Ovary (tissue), 9 donors: ENCODE results near the gene LCE3C. TPM values are rescaled to one million over a fixed set of nuclear protein-coding genes. Genes with fewer than 3 reads are reported as not detected.

Experiments used
- DNase-seq, 5 donors: peaks; one replicate each; pipeline ENCODE4 v3.0.0-alpha.2; 2019 to 2020
- H3K27ac ChIP-seq, 2 donors: fragments of 200-600 bp; one replicate each; pipeline versions ENCODE4 v1.5.1 to v1.8.0; 2019 to 2022
- H3K27me3 ChIP-seq: fragments of 200-600 bp; one replicate; pipeline ENCODE4 v1.8.0; 2022
- H3K36me3 ChIP-seq: fragments of 200-600 bp; sonication (generic); one replicate; pipeline ENCODE4 v1.5.1; 2019
- H3K4me1 ChIP-seq: one replicate; pipeline ENCODE4 v1.8.1; 2013; ENCODE audit warnings: mild to moderate bottlenecking, moderate library complexity; ENCODE audit not compliant: insufficient read depth
- H3K4me3 ChIP-seq: fragments of 200-600 bp; sonication (generic); one replicate; pipeline ENCODE4 v1.5.1; 2017
- H3K9me3 ChIP-seq, 2 donors: fragments of 200-600 bp in 1 of 2; sonication (generic) in 1 of 2; one replicate each; pipeline versions ENCODE4 v1.5.1 to v1.8.1; 2013 to 2019; ENCODE audit warnings: mild to moderate bottlenecking in 1 of 2, moderate library complexity in 1 of 2
- CTCF ChIP-seq, 3 donors: fragments of 450-650 bp in 2 of 3; fragments of 200-600 bp in 1 of 3; IDR thresholded peaks; one replicate each; pipeline versions ENCODE4 v1.5.1 to v1.8.0; 2016 to 2022; ENCODE audit warnings: antibody characterized with exemption in 3 of 3, mild to moderate bottlenecking in 1 of 3
- EP300 ChIP-seq: sonication (generic); formaldehyde crosslinking; IDR thresholded peaks from one replicate; pipeline ENCODE4 v1.6.1; 2017; ENCODE audit warnings: antibody characterized with exemption
- POLR2A ChIP-seq: fragments of 450-650 bp; IDR thresholded peaks from one replicate; pipeline ENCODE4 v1.6.1; 2017; ENCODE audit warnings: antibody characterized with exemption, mild to moderate bottlenecking, moderate library complexity
- WGBS, 3 donors: extraction: QIAGEN DNeasy Blood & Tissue Kit in 1 of 3; methylation state at CpG; one replicate each; pipeline versions ENCODE4 v1.1.5 to v1.1.7; 2013 to 2017; 5-methylcytosine and 5-hydroxymethylcytosine counted together
- intact Hi-C, 4 donors: fragments of 100-400 bp; cut with DNase I; formaldehyde crosslinking; loops; one replicate each; pipeline versions ENCODE4 v1.11.0 to v1.15.1; 2022 to 2023
- polyA plus RNA-seq, 2 donors: library from polyadenylated mRNA; stranded (reverse); fragments of 200-250 nt in 1 of 2; fragments of 350-450 nt in 1 of 2; fragmentation: Illumina TruSeq in 1 of 2; extraction: RNeasy Lipid Tissue Mini Kit (QIAGEN cat#74804) in 1 of 2; gene quantifications; one replicate each; pipeline ENCODE4 v1.2.3, GENCODE V29; 2013 to 2014
- total RNA-seq, 7 donors: library from RNA; depleted of rRNA in 2 of 7; stranded (reverse); fragments of >200 nt in 2 of 7; fragmentation: NEBNext Ultra II Directional in 3 of 7; extraction: Animal tissue kit (Norgen Biotek cat#: 25700) in 3 of 7; gene quantifications; one replicate each; pipeline versions ENCODE4 v1.1.0 to v1.2.4, GENCODE V29; 2016 to 2023
- donor health status: DM: no; HTN: no; CAD: no; lungs with moderate emphysema.
- donor health status: DM: no; HTN: no; CAD: no.
- donor health status: Bipolar disorder and iron deficiency.
- donor health status: DM: yes; HTN: yes; CAD: no.
- donor health status: DM: no; HTN: no; CAD: no.
- donor health status: DM: yes; HTN: yes; CAD: no.

LCE3C gene
- total and polyA plus RNA-seq, 9 donors, result not detected

GRCh38 chr1:152613511-152613910 is 13.5 kb downstream of the LCE3C start, which contains the start of gene LCE3B:
Gene LCE3B (plus strand): TSS chr1:152613811. CDS start chr1:152613811, 0 bp downstream.
- Histone ChIP-seq H3K4me1 (no peaks in the 10 kb centered on the region), H3K9me3 (no peaks in the 10 kb centered on the region), H3K36me3 (no peaks in the 10 kb centered on the region), H3K4me3 (no peak within 1 kb of the TSS), H3K27ac (no peak within 1 kb of the TSS), H3K27me3 (no peaks in the 10 kb centered on the region)
- WGBS, 3 donors, result 82% methylated on average over 1 of the region's 1 CpG; no CpG with 5 or more reads in 2 of the 3 donors
- TF ChIP-seq POLR2A (no peak), EP300 (no peak), CTCF (IDR thresholded peaks at IDR 0.05) (no peak)
- intact Hi-C loops, result no loop called here
- DNase-seq, result no peak

- no peak for DNase-seq
- no peak overlapping the region for H3K4me3 ChIP-seq
- H3K4me1 ChIP-seq, result peaks cover 12% of the 10 kb centered on the region
- H3K27ac ChIP-seq, result peak overlapping the region in 1 of 2 donors; percentile 61
- no peaks in the 10 kb centered on the region for H3K9me3 ChIP-seq
- no peaks in the 10 kb centered on the region for H3K27me3 ChIP-seq
- H3K36me3 ChIP-seq, result no peaks in the 10 kb centered on the region
- intact Hi-C loops, result no loop called here
- no peak for TF ChIP-seq POLR2A
- no peak for TF ChIP-seq EP300
- no peak for TF ChIP-seq CTCF (IDR thresholded peaks at IDR 0.05)
- WGBS, 3 donors, result 33 to 76% (median 55%) methylated on average over 3 of the region's 3 CpGs
These were observed 22.0 kb downstream of the LCE3C start for GRCh38 chr1:152621993-152622392.

- WGBS, 3 donors, result 10 to 36% (median 32%) methylated on average over 9 to 10 of the region's 10 CpGs
- intact Hi-C loops, result no loop called here
- Histone ChIP-seq H3K36me3 (no peaks in the 10 kb centered on the region), H3K27me3 (no peaks in the 10 kb centered on the region), H3K27ac (peak within 1 kb of the TSS in 1 of 2 donors; percentile 61), H3K9me3 (no peaks in the 10 kb centered on the region), H3K4me1 (peaks cover 12% of the 10 kb centered on the region), H3K4me3 (no peak within 1 kb of the TSS)
- TF ChIP-seq EP300 (no peak), CTCF (IDR thresholded peaks at IDR 0.05) (no peak), POLR2A (no peak)
- DNase-seq, result peak; percentile 25 to 57 (median 43)
These were observed 22.8 kb downstream of the LCE3C start, which contains the start of gene LCE3A for GRCh38 chr1:152622803-152623202. Gene LCE3A (minus strand): TSS chr1:152623103. CDS start chr1:152623103, 0 bp downstream.

- Histone ChIP-seq H3K9me3 (no peaks in the 10 kb centered on the region), H3K4me3 (no peak overlapping the region), H3K27ac (peak overlapping the region in 1 of 2 donors; percentile 61), H3K36me3 (no peaks in the 10 kb centered on the region), H3K4me1 (peaks cover 12% of the 10 kb centered on the region), H3K27me3 (no peaks in the 10 kb centered on the region)
- intact Hi-C loops, result no loop called here
- WGBS, 3 donors, result 29 to 36% (median 33%) methylated on average over 29 of the region's 29 CpGs
- TF ChIP-seq POLR2A, result no peak
- no peak for TF ChIP-seq CTCF (IDR thresholded peaks at IDR 0.05)
- TF ChIP-seq EP300, result no peak
- peak in 3 of 5 donors; percentile 37 to 54 (median 41) for DNase-seq
These were observed 23.3 kb downstream of the LCE3C start for GRCh38 chr1:152623203-152623844.
